Neural crest cell (in vitro differentiated cells): ENCODE results near the gene CLEC19A. TPM values are rescaled to one million over a fixed set of nuclear protein-coding genes. Genes with fewer than 3 reads are reported as not detected.

ENCODE experiments used
- DNase-seq: peaks from one replicate; pipeline ENCODE4 v3.0.0; 2021; ENCODE audit warnings: low read depth, mixed read lengths, low spot score
- H3K27ac Mint-ChIP-seq: one replicate; pipeline ENCODE4 v1.8.0; 2021; ENCODE audit warnings: mild to moderate bottlenecking, mixed read lengths; ENCODE audit not compliant: unreplicated experiment
- H3K27me3 Mint-ChIP-seq: 2 replicates; pipeline ENCODE4 v1.8.0; 2021; ENCODE audit warnings: low read depth, mild to moderate bottlenecking, mixed read lengths
- H3K36me3 Mint-ChIP-seq: 2 replicates; pipeline ENCODE4 v1.8.0; 2021; ENCODE audit warnings: low read depth, mild to moderate bottlenecking, mixed read lengths
- H3K4me1 Mint-ChIP-seq: 2 replicates; pipeline ENCODE4 v1.8.0; 2021; ENCODE audit warnings: mixed read lengths
- H3K4me3 Mint-ChIP-seq: one replicate; pipeline ENCODE4 v1.8.0; 2021; ENCODE audit warnings: mild to moderate bottlenecking, mixed read lengths
- H3K9me3 Mint-ChIP-seq: 2 replicates; pipeline ENCODE4 v1.8.0; 2021; ENCODE audit warnings: mixed read lengths
- total RNA-seq: library from RNA; stranded (reverse); gene quantifications from 2 replicates; pipeline ENCODE4 v1.2.1, GENCODE V29; 2021
- TF ChIP-seq, protein P1 (sequence below): fragments of 200-600 bp; sonication (generic); conservative IDR thresholded peaks from 2 replicates; pipeline ENCODE4 v1.5.0; 2021; ENCODE audit warnings: antibody characterized with exemption, mild to moderate bottlenecking

The CLEC19A gene
- total RNA-seq, 1 donor from 2014 or later: not detected

- Mint-ChIP-seq H3K4me3 (no peak overlapping the region), H3K27me3 (no peaks in the 10 kb centered on the region), H3K36me3 (peaks cover 7% of the 10 kb centered on the region), H3K27ac (no peak overlapping the region), H3K4me1 (no peaks in the 10 kb centered on the region), H3K9me3 (peaks cover 7% of the 10 kb centered on the region)
- TF ChIP-seq, protein P1, sequence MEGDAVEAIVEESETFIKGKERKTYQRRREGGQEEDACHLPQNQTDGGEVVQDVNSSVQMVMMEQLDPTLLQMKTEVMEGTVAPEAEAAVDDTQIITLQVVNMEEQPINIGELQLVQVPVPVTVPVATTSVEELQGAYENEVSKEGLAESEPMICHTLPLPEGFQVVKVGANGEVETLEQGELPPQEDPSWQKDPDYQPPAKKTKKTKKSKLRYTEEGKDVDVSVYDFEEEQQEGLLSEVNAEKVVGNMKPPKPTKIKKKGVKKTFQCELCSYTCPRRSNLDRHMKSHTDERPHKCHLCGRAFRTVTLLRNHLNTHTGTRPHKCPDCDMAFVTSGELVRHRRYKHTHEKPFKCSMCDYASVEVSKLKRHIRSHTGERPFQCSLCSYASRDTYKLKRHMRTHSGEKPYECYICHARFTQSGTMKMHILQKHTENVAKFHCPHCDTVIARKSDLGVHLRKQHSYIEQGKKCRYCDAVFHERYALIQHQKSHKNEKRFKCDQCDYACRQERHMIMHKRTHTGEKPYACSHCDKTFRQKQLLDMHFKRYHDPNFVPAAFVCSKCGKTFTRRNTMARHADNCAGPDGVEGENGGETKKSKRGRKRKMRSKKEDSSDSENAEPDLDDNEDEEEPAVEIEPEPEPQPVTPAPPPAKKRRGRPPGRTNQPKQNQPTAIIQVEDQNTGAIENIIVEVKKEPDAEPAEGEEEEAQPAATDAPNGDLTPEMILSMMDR: no peak
- DNase-seq: no peak
Observed at GRCh38 chr16:19269098-19269497, 16.4 kb upstream of the CLEC19A start.

DNA sequence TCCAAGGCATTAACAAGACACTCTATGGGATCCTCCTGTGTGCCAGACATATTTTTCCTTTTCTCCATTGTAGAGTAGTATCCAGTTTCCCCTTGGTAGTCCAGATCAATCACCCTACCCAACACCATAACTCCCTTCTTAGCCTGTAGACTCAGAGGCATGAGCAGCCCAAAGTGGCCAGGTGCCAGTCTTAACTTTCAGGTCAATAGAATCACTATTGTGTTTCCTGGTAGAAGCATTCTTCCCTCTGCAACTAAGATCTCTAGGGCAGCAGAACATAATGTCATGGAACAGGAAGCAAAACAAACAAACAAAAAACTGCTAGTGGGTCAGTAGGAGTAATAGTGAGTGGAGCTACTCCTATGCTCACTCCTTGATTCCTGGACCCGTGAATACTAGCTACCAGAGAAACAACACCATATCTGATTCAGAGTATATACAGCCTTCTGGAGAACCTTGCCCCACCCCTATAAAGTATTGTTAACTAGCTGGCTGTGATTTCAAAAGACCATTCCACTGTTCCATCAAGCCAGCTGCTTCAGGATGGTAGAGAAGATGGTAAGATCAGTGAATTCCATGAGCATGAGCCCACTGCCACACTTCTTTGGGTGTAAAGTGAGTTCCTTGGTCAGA is 11.2 kb upstream of the CLEC19A start:
- TF ChIP-seq, protein P1: no peak
- Mint-ChIP-seq H3K36me3 (peaks cover 4% of the 10 kb centered on the region), H3K4me3 (no peak overlapping the region), H3K4me1 (no peaks in the 10 kb centered on the region), H3K27ac (no peak overlapping the region), H3K27me3 (no peaks in the 10 kb centered on the region), H3K9me3 (peaks cover 8% of the 10 kb centered on the region)
- no peak for DNase-seq

DNA sequence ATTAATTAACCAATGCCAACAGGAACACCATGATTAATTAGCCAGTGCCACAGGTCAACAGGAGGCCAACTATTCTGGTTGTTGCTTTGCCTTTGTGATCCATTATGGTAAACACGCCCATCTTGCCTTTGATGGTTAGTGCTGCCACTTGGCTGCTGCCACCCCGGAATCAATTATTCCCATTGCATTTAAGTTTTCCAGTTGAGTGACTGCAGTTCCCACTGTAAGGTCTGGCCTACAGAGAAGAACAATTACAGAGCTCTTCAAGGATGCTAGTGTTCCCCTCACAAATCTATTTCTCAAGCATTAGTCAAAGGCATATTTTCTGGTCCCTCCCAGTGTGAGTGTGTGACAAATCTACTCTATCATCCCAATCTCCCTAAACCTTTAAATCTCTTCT is 7.1 kb upstream of the CLEC19A start:
- Mint-ChIP-seq H3K27me3 (no peaks in the 10 kb centered on the region), H3K9me3 (peaks cover 8% of the 10 kb centered on the region), H3K36me3 (peaks cover 4% of the 10 kb centered on the region), H3K27ac (no peak overlapping the region), H3K4me1 (peaks cover 3% of the 10 kb centered on the region), H3K4me3 (no peak overlapping the region)
- TF ChIP-seq, protein P1: no peak
- DNase-seq: no peak

GRCh38 chr16:19281246-19281645 is 4.3 kb upstream of the CLEC19A start:
- H3K36me3 Mint-ChIP-seq: peaks cover 4% of the 10 kb centered on the region
- TF ChIP-seq, protein P1: no peak
- no peaks in the 10 kb centered on the region for H3K27me3 Mint-ChIP-seq
- peaks cover 3% of the 10 kb centered on the region for H3K4me1 Mint-ChIP-seq
- H3K9me3 Mint-ChIP-seq: peaks cover 8% of the 10 kb centered on the region
- H3K27ac Mint-ChIP-seq: no peak overlapping the region
- H3K4me3 Mint-ChIP-seq: no peak overlapping the region
- no peak for DNase-seq

GRCh38 chr16:19282101-19282500 is 3.4 kb upstream of the CLEC19A start:
- Mint-ChIP-seq H3K9me3 (peaks cover 8% of the 10 kb centered on the region), H3K36me3 (peaks cover 4% of the 10 kb centered on the region), H3K4me1 (peaks cover 5% of the 10 kb centered on the region), H3K27me3 (no peaks in the 10 kb centered on the region), H3K27ac (no peak overlapping the region), H3K4me3 (no peak overlapping the region)
- TF ChIP-seq, protein P1: no peak
- DNase-seq: no peak
